Breast epithelium (tissue), 4 donors: ENCODE data around the gene RNF121. TPM values are rescaled to one million over a fixed set of nuclear protein-coding genes. Genes with fewer than 3 reads are reported as not detected.

Source experiments
- DNase-seq, 2 donors: peaks; one replicate each; pipeline ENCODE4 v3.0.0-alpha.2; 2019; ENCODE audit warnings: low spot score in 2 of 2
- H3K27ac ChIP-seq, 2 donors: fragments of 200-600 bp; sonication (generic) in 1 of 2; one replicate each; pipeline ENCODE4 v1.5.1; 2016 to 2019; ENCODE audit warnings: mild to moderate bottlenecking in 1 of 2
- H3K27me3 ChIP-seq, 2 donors: fragments of 200-600 bp; sonication (generic) in 1 of 2; one replicate each; pipeline versions ENCODE4 v1.5.1 to v1.6.0; 2017 to 2019; ENCODE audit warnings: control low read depth in 1 of 2, mild to moderate bottlenecking in 1 of 2
- H3K36me3 ChIP-seq: fragments of 200-600 bp; one replicate; pipeline ENCODE4 v1.5.1; 2019
- H3K4me1 ChIP-seq, 2 donors: fragments of 200-600 bp; sonication (generic); one replicate each; pipeline ENCODE4 v1.5.1; 2016 to 2019; ENCODE audit warnings: control low read depth in 1 of 2
- H3K4me3 ChIP-seq, 3 donors: fragments of 200-600 bp; sonication (generic); 1 replicate in 2 of 3; 2 replicates in 1 of 3; pipeline ENCODE4 v1.5.1; 2016 to 2019; ENCODE audit warnings: mild to moderate bottlenecking in 3 of 3, moderate library complexity in 2 of 3
- H3K9me3 ChIP-seq, 2 donors: fragments of 200-600 bp; sonication (generic) in 1 of 2; one replicate each; pipeline ENCODE4 v1.5.1; 2016 to 2019; ENCODE audit warnings: control low read depth in 1 of 2
- CTCF ChIP-seq, 3 donors: fragments of 450-650 bp; IDR thresholded peaks; one replicate each; pipeline ENCODE4 v1.5.1; 2016 to 2017; ENCODE audit warnings: antibody characterized with exemption in 3 of 3, mild to moderate bottlenecking in 3 of 3, moderate library complexity in 3 of 3
- POLR2A ChIP-seq: fragments of 450-650 bp; IDR thresholded peaks from one replicate; pipeline ENCODE4 v1.6.1; 2016; ENCODE audit warnings: antibody characterized with exemption, mild to moderate bottlenecking, moderate library complexity
- POLR2AphosphoS5 ChIP-seq, 3 donors: sonication (generic); formaldehyde crosslinking; IDR thresholded peaks; one replicate each; pipeline ENCODE4 v1.6.1; 2017; ENCODE audit warnings: antibody characterized with exemption in 3 of 3
- intact Hi-C: fragments of 100-400 bp; cut with DNase I; formaldehyde crosslinking; loops from one replicate; pipeline ENCODE4 v1.15.1; 2023; ENCODE audit warnings: low total_unique reads
- total RNA-seq, 3 donors: library from RNA; depleted of rRNA; stranded (reverse); fragments of >200 nt; gene quantifications; one replicate each; pipeline ENCODE4 v1.1.0, GENCODE V29; 2016

RNF121 gene
- total RNA-seq, 3 donors from 2014 or later: 21.8 to 39.0 (median 37.3) TPM

- intact Hi-C loops: no loop called here
- no peak for DNase-seq
- H3K27ac ChIP-seq: no peak overlapping the region
- no peaks in the 10 kb centered on the region for H3K27me3 ChIP-seq
- no peaks in the 10 kb centered on the region for H3K9me3 ChIP-seq
- TF ChIP-seq POLR2A: no peak
- TF ChIP-seq CTCF (IDR thresholded peaks at IDR 0.05): no peak
- TF ChIP-seq POLR2AphosphoS5 (IDR thresholded peaks at IDR 0.05): no peak
- H3K4me1 ChIP-seq: no peaks in the 10 kb centered on the region
- no peak overlapping the region for H3K4me3 ChIP-seq
- H3K36me3 ChIP-seq: no peaks in the 10 kb centered on the region
These were observed 8.0 kb downstream of the RNF121 start for GRCh38 chr11:71936825-71937224.

- H3K4me1 ChIP-seq: no peaks in the 10 kb centered on the region
- intact Hi-C loops: no loop called here
These were observed 9.0 kb downstream of the RNF121 start for GRCh38 chr11:71937826-71938225.

GRCh38 chr11:71940561-71941219, 11.8 kb downstream of the RNF121 start:
- H3K27me3 ChIP-seq: no peaks in the 10 kb centered on the region
- H3K27ac ChIP-seq: no peak overlapping the region
- H3K4me3 ChIP-seq: no peak overlapping the region
- H3K9me3 ChIP-seq: no peaks in the 10 kb centered on the region
- H3K36me3 ChIP-seq: no peaks in the 10 kb centered on the region
- H3K4me1 ChIP-seq: no peaks in the 10 kb centered on the region
- no peak for TF ChIP-seq POLR2A
- TF ChIP-seq CTCF (IDR thresholded peaks at IDR 0.05): no peak
- TF ChIP-seq POLR2AphosphoS5 (IDR thresholded peaks at IDR 0.05): no peak
- no peak for DNase-seq
- intact Hi-C loops: no loop called here

More at GRCh38 chr11:71937826-71938225, 9.0 kb downstream of the RNF121 start:
- Histone ChIP-seq H3K27ac (no peak overlapping the region), H3K36me3 (no peaks in the 10 kb centered on the region), H3K27me3 (no peaks in the 10 kb centered on the region), H3K9me3 (no peaks in the 10 kb centered on the region), H3K4me3 (no peak overlapping the region)
- TF ChIP-seq POLR2A (no peak), POLR2AphosphoS5 (IDR thresholded peaks at IDR 0.05) (no peak), CTCF (IDR thresholded peaks at IDR 0.05) (no peak)
- DNase-seq: no peak

GRCh38 chr11:71946144-71946571, 17.3 kb downstream of the RNF121 start:
- H3K27ac ChIP-seq: no peak overlapping the region
- TF ChIP-seq POLR2A (no peak), CTCF (IDR thresholded peaks at IDR 0.05) (no peak), POLR2AphosphoS5 (IDR thresholded peaks at IDR 0.05) (no peak)
- intact Hi-C loops: no loop called here

GRCh38 chr11:71947498-71947897, 18.7 kb downstream of the RNF121 start:
- Histone ChIP-seq H3K27me3 (no peaks in the 10 kb centered on the region), H3K4me1 (no peaks in the 10 kb centered on the region), H3K27ac (no peak overlapping the region), H3K4me3 (no peak overlapping the region), H3K36me3 (no peaks in the 10 kb centered on the region), H3K9me3 (no peaks in the 10 kb centered on the region)
- intact Hi-C loops: no loop called here
- DNase-seq: no peak
- no peak for TF ChIP-seq POLR2AphosphoS5 (IDR thresholded peaks at IDR 0.05)
- no peak for TF ChIP-seq CTCF (IDR thresholded peaks at IDR 0.05)
- TF ChIP-seq POLR2A: no peak

More at GRCh38 chr11:71946144-71946571, 17.3 kb downstream of the RNF121 start:
- no peaks in the 10 kb centered on the region for H3K4me1 ChIP-seq
- H3K4me3 ChIP-seq: no peak overlapping the region
- no peaks in the 10 kb centered on the region for H3K9me3 ChIP-seq
- H3K27me3 ChIP-seq: no peaks in the 10 kb centered on the region
- H3K36me3 ChIP-seq: no peaks in the 10 kb centered on the region
- no peak for DNase-seq
